ENCODE measurements around the gene KRI1.
A peak's percentile ranks its signal among the peaks of the same experiment; 100 is the strongest.
"Not testable (repeated sequence)": the region's sequence is repeated elsewhere in the genome, so short reads cannot be mapped to it uniquely, and the experiment has no call there.

Gene KRI1

DNA sequence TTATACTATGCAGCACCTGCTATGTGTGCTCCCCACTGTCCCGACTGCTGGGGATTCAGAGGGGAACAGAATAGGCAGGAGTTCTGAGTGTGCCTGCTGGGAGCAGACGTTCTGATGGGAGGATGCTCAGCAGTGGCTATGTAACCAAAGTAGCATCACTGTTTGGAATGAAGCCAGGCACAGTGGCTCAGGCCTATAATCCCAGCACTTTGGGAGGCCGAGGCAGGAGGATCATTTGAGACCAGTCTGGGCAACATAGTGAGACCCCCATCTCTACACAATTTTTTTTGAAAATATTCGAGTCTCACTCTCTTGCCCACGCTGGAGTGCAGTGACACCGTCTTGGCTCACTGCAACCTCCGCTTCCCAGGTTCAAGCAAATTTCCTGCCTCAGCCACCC lies 16.1 kb downstream of the KRI1 start:
- DNase-seq (ENCODE audit: low read depth): no peak

DNA sequence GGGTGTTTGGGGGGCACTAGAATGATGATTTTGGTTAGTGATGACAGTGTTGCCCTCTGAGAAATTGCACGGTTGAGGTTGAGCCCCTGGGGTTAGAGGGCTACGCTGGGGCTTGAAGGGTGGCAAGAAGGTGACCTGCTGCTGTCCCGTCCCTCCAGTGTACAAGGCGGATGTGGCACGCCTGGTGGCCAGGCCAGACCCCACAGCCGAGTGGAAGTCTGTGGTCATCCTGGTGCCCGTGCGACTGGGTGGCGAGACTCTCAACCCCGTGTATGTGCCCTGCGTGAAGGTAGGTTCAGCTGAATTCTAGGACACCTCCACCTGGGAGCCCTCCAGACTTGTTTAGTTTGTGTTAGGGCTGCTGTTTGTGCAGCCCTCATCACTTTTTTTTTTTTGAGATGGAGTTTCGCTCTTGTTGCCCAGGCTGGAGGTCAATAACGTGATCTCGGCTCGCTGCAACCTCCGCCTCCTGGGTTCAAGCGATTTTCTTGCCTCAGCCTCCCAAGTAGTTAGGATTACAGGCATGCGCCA lies 17.0 kb downstream of the KRI1 start:
- no peak for DNase-seq (ENCODE audit: low read depth)

GRCh38 chr19:10546817-10547216 lies 19.0 kb downstream of the KRI1 start:
- no peak for DNase-seq (ENCODE audit: low read depth)

DNA sequence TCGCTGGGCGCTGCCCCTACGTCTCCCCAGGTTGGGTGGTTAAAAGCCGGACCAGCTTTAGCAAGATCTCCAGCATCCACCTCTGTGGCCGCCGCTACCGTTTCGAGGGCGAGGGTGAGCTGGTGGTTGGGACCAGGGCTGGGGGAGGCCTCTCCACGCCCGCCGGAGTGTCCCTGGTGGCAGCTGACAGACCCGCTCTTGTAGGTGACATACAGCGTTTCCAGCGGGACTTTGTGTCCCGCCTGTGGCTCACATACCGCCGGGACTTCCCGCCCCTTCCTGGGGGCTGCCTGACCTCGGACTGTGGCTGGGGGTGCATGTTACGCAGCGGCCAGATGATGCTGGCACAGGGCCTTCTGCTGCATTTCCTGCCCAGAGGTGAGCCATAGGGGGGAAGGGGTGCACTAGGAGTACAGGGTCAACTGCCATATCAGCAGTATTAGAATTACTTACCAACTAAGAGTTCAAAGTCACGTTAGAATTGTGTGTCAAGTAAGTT lies 21.0 kb downstream of the KRI1 start:
- DNase-seq (ENCODE audit: low read depth): no peak

DNA sequence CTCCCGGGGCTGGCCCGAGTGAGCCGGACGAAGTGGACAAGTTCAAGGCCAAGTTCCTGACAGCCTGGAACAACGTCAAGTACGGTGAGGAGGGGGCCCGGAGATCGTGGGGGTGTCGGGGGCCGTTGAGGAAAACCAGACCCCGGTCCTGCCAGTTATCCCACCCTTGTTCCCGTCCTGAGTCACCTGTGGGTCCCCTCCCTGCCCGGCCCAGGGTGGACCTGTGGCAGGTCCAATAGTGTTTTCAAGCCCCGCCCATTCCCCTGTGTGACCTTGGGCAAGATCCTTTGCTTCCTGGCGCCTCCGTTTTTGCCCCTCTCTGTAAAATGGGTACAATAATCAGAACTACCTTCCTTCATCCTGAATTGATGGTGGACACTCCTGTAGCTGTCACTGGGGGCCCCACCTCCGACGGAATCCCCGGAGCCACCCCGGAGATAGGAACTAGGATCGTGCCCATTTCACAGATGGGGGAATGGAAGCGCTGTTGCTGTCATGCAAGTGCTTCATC lies 21.5 kb downstream of the KRI1 start:
- DNase-seq (ENCODE audit: low read depth): no peak

GRCh38 chr19:10543420-10544241 lies 22.2 kb downstream of the KRI1 start, which contains the start of gene ATG4D:
TSS of gene ATG4D (plus strand) at chr19:10543904. CDS start at chr19:10544091, 187 bp downstream.
- DNase-seq (ENCODE audit: low read depth): peak; percentile 58

DNA sequence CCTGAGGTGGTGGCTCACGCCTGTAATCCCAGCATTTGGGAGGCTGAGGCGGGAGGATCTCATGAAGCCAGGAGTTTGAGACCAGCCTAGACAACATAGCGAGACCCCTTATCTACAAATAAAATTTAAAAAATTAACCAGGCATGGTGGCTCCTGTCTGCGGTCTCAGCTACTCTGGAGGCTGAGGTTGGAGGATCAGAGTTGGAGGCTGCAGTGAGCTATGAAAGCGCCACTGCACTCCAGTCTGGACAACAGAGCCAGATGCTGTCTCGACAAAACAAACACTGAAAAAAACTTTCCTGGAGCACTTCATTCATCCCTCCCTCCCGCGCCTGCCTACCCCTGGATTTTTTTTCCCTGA lies 22.8 kb downstream of the KRI1 start:
- DNase-seq (ENCODE audit: low read depth): no peak

DNA sequence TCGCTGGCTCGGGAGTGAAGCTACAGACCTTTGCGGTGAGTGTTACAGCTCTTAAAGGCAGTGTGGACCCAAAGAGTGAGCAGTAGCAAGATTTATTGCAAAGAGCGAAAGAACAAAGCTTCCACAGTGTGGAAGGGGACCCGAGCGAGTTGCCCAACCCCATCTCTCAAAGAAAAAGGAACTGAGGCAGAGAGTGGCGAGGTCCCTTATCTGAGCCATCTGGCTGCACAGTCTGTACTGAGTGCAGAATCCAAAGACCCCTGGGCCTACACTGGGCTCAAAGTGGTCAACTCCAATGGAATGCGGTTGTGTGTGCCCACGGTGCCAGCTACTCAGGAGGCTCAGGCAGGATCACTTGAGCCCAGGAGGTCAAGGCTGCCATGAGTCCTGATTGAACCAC lies 26.8 kb downstream of the KRI1 start:
- DNase-seq (ENCODE audit: low read depth): not testable (repeated sequence)

DNA sequence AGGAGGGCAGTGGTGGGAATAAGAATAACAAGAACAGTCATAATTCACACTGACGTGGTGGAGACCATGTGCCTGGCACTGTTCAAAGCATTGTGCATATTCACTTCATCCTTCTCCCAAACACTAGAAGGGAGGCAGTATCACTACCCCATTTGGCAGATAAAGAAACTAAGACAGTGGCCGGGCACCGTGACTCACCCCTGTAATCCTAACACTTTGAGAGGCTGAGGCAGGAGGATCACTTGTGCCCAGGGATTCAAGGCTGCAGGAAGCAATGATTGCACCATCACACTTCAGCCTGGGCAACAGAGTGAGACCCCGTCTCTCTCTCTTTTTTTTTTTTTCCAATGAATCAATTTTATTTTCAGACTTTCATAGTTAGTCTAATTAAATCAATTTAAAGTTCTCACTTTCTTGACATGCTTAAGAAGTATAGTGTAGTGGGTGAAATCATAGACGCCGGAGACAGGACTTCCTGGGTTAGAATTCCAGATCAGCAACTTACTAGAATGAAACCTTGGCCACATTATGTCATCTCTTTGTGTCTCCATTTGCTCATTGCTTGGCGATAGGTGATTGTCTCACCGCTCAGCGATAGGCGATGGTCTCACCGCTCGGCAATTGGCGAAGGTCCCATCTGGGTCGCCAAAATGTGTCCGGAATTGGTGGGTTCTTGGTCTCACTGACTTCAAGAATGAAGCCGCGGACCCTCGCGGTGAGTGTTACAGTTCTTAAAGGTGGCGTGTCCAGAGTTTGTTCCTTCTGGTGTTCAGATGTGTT lies 27.4 kb downstream of the KRI1 start:
- no peak for DNase-seq (ENCODE audit: low read depth)

DNA sequence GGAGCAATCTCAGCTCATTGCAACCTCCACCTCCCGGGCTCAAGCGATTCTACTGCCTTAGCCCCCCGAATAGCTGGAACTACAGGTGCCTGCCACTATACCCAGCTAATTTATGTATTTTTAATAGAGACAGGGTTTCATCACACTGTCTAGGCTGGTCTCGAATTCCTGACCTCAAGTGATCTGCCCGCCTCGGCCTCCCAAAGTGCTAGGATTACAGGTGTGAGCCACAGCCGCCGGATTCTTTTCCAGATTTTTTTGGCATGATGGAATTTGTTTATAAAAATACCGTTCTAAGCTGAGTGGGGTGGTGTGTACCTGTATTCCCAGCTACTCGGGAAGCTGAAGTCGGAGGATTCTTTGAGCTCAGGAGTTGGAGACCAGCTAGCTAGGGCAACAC lies 28.1 kb downstream of the KRI1 start:
- DNase-seq (ENCODE audit: low read depth): no peak

DNA sequence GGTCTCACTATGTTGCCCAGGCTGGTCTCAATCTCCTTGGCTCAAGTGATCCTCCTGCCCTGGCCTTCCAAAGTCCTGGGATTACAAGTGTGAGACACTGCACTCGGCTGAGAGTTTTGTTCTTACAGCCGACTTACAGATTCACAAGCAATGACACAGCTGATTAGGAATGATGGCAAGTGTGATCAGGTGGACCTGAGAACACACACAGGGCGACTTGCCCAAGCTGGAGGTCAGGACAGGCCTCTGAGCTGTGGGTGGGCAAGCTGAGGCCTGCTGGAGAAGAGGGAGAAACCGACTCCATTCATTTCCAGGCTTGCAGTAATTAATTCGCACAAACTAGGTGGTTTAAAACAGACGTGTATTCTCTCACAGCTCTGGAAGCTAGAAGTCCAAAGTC lies 30.2 kb downstream of the KRI1 start:
- DNase-seq (ENCODE audit: low read depth): no peak

DNA sequence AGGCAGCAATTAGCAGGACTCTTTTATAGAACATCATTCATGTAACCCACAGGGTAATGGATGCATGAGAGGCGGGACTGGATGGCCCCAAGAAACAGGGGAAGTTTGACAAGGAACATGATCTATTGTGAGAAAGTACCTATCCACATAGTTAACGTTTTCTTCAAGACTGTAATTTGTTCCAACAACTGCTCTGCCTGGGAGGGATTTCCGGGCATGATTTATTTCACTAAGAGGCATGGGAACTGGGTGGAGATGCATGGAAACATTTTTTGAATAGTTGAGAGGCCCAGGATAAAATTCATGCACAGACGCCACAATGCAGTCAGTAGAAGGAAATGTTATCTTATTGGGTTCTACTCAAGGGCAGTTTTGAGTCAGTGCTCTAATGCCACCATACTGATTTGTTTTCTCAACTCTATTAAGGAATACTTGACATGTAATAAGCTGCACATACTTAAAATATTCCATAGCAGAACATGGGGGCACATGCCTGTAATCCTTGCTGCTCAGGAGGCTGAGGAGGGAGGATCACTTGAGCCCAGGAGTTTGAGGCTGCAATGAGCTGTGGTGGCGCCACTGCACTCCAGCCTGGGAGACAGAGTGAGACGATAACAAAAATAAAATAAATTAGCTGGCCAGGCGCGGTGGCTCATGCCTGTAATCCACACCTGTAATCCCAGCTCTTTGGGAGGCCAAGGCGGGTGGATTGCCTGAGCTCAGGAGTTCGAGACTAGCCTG lies 32.0 kb downstream of the KRI1 start:
- DNase-seq (ENCODE audit: low read depth): no peak

DNA sequence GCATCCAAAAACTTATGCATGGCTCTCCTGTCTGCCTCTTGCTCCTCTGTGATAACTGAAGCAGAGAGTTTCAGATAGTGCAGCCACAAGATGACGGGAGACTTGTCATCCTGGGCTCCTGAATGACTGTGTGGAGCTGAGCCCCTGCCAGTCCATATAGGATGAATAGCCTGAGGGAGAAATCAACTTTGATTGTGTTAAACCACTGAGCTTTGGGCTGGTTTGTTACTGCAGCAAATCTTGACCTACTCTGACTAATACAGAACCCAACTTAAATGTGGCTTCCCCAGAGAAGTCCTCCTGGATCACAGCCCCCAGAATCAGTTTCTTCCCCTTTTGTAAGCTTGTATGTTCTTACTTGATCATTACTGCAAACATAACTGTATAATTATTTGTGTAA lies 33.4 kb downstream of the KRI1 start:
- DNase-seq (ENCODE audit: low read depth): no peak

- not testable (repeated sequence) for DNase-seq (ENCODE audit: low read depth)
Observed at GRCh38 chr19:10526887-10527286, 38.9 kb downstream of the KRI1 start.

DNA sequence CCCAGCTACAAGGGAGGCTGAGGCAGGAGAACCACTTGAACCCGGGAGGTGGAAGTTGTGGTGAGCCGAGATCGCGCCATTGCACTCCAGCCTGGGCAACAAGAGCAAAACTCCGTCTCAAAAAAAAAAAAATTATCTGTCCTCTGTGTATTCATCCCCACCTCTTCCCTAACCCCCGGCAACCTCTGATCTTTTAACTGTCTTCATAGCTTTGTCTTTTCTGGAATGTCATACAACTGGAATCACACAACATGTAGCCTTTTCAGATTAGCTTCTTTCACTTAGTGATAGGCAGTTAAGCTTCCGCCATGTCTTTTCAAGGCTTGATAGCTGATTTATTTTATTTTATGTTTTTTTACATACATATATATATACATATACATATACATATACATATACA lies 40.2 kb downstream of the KRI1 start:
- no peak for DNase-seq (ENCODE audit: low read depth)

DNA sequence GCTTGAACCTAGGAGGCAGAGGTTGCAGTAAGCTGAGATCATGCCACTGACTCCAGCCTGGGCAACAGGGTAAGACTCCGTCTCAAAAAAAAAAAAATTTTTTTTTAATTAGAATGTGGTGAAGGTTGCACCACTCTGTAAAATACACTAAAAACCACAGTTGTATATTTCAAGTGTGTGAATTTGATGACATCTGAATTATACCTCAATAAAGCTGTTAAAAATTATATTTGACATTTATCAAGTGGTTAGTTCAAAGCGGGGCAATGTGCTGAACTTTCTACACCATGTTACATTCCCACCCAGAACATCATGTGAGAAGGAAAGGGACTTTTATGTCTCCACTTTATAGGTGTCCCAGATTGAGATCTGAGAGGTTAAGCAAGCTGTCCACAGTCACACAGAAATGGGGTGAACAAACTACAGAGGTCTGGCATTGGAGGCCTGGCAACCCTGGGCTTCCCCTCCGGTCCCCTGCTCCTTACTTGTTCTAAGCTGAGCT lies 42.6 kb downstream of the KRI1 start:
- DNase-seq (ENCODE audit: low read depth): no peak

- no peak for DNase-seq (ENCODE audit: low read depth)
Observed at GRCh38 chr19:10521461-10522171, 44.2 kb downstream of the KRI1 start.

- no peak for DNase-seq (ENCODE audit: low read depth)
Observed at GRCh38 chr19:10520652-10521318, 45.0 kb downstream of the KRI1 start.

- no peak for DNase-seq (ENCODE audit: low read depth)
Observed at GRCh38 chr19:10519421-10519820, 46.4 kb downstream of the KRI1 start.
